H9 (cell line): ENCODE measurements around the gene RASGRF2. TPM values are rescaled to one million over a fixed set of nuclear protein-coding genes. Genes with fewer than 3 reads are reported as not detected.

Source experiments
- DNase-seq: peaks from one replicate; pipeline ENCODE4 v3.0.0-alpha.2; 2017
- H2AFZ ChIP-seq: one replicate; pipeline ENCODE4 v1.6.1; 2013; ENCODE audit warnings: mild to moderate bottlenecking, low read length, control low read depth, moderate library complexity
- H2AK5ac ChIP-seq: 2 replicates; pipeline ENCODE4 v1.6.1; 2013; ENCODE audit warnings: low read length, control low read depth, mixed read lengths; ENCODE audit not compliant: insufficient read length
- H2BK120ac ChIP-seq: one replicate; pipeline ENCODE4 v1.6.1; 2013; ENCODE audit warnings: low read depth, mild to moderate bottlenecking, low read length, control low read depth, inconsistent platforms; ENCODE audit not compliant: poor library complexity, severe bottlenecking
- H2BK12ac ChIP-seq: 2 replicates; pipeline ENCODE4 v1.6.1; 2013; ENCODE audit warnings: low read length, control low read depth, mixed read lengths, low read depth; ENCODE audit not compliant: insufficient read length
- H2BK15ac ChIP-seq: 2 replicates; pipeline ENCODE4 v1.6.1; 2013; ENCODE audit warnings: low read depth, low read length, control low read depth
- H2BK20ac ChIP-seq: one replicate; pipeline ENCODE4 v1.6.1; 2013; ENCODE audit warnings: low read depth, mild to moderate bottlenecking, low read length, control low read depth, inconsistent platforms; ENCODE audit not compliant: poor library complexity, severe bottlenecking
- H2BK5ac ChIP-seq: 2 replicates; pipeline ENCODE4 v1.6.1; 2013; ENCODE audit warnings: low read length, control low read depth, mixed read lengths; ENCODE audit not compliant: insufficient read length
- H3K14ac ChIP-seq: 2 replicates; pipeline ENCODE4 v1.6.1; 2013; ENCODE audit warnings: low read length, control low read depth; ENCODE audit not compliant: insufficient read depth
- H3K18ac ChIP-seq: 2 replicates; pipeline ENCODE4 v1.6.1; 2013; ENCODE audit warnings: low read depth, mild to moderate bottlenecking, mixed read lengths, low read length, control low read depth; ENCODE audit not compliant: insufficient read length
- H3K23ac ChIP-seq: 2 replicates; pipeline ENCODE4 v1.6.1; 2013; ENCODE audit warnings: low read length, control low read depth, mixed read lengths, low read depth; ENCODE audit not compliant: insufficient read length
- H3K23me2 ChIP-seq: 2 replicates; pipeline ENCODE4 v1.6.1; 2013; ENCODE audit warnings: low read depth, mild to moderate bottlenecking, mixed read lengths, low read length, control low read depth; ENCODE audit not compliant: insufficient read length, poor library complexity, severe bottlenecking
- H3K27ac ChIP-seq: 2 replicates; pipeline ENCODE4 v1.5.1; 2013; ENCODE audit warnings: low read length, control low read depth, mixed read lengths, low read depth; ENCODE audit not compliant: insufficient read length
- H3K27me3 ChIP-seq: 2 replicates; pipeline ENCODE4 v1.6.1; 2013; ENCODE audit warnings: low read length, control low read depth, inconsistent platforms; ENCODE audit not compliant: insufficient read depth
- H3K4ac ChIP-seq: 2 replicates; pipeline ENCODE4 v1.6.1; 2013; ENCODE audit warnings: low read depth, mild to moderate bottlenecking, control low read depth, inconsistent platforms, low read length, moderate library complexity
- H3K4me1 ChIP-seq: 2 replicates; pipeline ENCODE4 v1.6.1; 2013; ENCODE audit warnings: low read length, control low read depth, inconsistent platforms; ENCODE audit not compliant: insufficient read depth
- H3K4me2 ChIP-seq: 2 replicates; pipeline ENCODE4 v1.6.1; 2013; ENCODE audit warnings: low read length, control low read depth, mixed read lengths; ENCODE audit not compliant: insufficient read length, insufficient read depth
- H3K56ac ChIP-seq: 2 replicates; pipeline ENCODE4 v1.6.1; 2013; ENCODE audit warnings: low read depth, mild to moderate bottlenecking, mixed read lengths, low read length, control low read depth; ENCODE audit not compliant: insufficient read length
- H3K79me1 ChIP-seq: 2 replicates; pipeline ENCODE4 v1.6.1; 2013; ENCODE audit warnings: low read depth, mild to moderate bottlenecking, moderate library complexity, low read length, control low read depth, inconsistent platforms; ENCODE audit not compliant: insufficient read depth, poor library complexity, severe bottlenecking
- H3K79me2 ChIP-seq: 2 replicates; pipeline ENCODE4 v1.6.1; 2013; ENCODE audit warnings: low read length, control low read depth, inconsistent platforms; ENCODE audit not compliant: insufficient read depth
- H3K9ac ChIP-seq: 2 replicates; pipeline ENCODE4 v1.6.1; 2013; ENCODE audit warnings: low read length, control low read depth, mixed read lengths; ENCODE audit not compliant: insufficient read length; ENCODE audit errors: extremely low read depth
- H3K9me3 ChIP-seq: one replicate; pipeline ENCODE4 v1.6.1; 2013; ENCODE audit warnings: low read depth, low read length, inconsistent platforms; ENCODE audit not compliant: control insufficient read depth
- H3T11ph ChIP-seq: one replicate; pipeline ENCODE4 v1.6.1; 2013; ENCODE audit warnings: mild to moderate bottlenecking, low read length, control low read depth, inconsistent platforms
- H4K20me1 ChIP-seq: one replicate; pipeline ENCODE4 v1.6.1; 2013; ENCODE audit not compliant: control insufficient read depth, insufficient read length, insufficient read depth
- H4K5ac ChIP-seq: 2 replicates; pipeline ENCODE4 v1.6.1; 2013; ENCODE audit warnings: low read depth, mild to moderate bottlenecking, mixed read lengths, low read length, control low read depth; ENCODE audit not compliant: insufficient read length
- H4K8ac ChIP-seq: replicated peaks from 2 replicates; pipeline ENCODE4 v1.6.1; 2013; ENCODE audit warnings: low read length, control low read depth, mixed read lengths, low read depth; ENCODE audit not compliant: insufficient read length
- H4K91ac ChIP-seq: 2 replicates; pipeline ENCODE4 v1.6.1; 2013; ENCODE audit warnings: low read depth, mild to moderate bottlenecking, moderate library complexity, mixed read lengths, low read length, control low read depth; ENCODE audit not compliant: insufficient read length
- H3K27ac Mint-ChIP-seq, 3 experiments: 2 replicates in 2 of 3; 3 replicates in 1 of 3; pipeline ENCODE4 v1.8.0; 2020 to 2021; ENCODE audit warnings: mixed read lengths in 3 of 3, mild to moderate bottlenecking in 1 of 3, moderate library complexity in 1 of 3
- H3K27me3 Mint-ChIP-seq: 2 replicates; pipeline ENCODE4 v1.8.0; 2021; ENCODE audit warnings: low read depth, mild to moderate bottlenecking, moderate library complexity, mixed read lengths
- H3K36me3 Mint-ChIP-seq, 3 experiments: 2 replicates in 2 of 3; 3 replicates in 1 of 3; pipeline ENCODE4 v1.8.0; 2020 to 2021; ENCODE audit warnings: low read depth in 3 of 3, mixed read lengths in 3 of 3; ENCODE audit not compliant: insufficient read depth in 1 of 3
- H3K4me1 Mint-ChIP-seq, 2 experiments: 2 replicates each; pipeline ENCODE4 v1.8.0; 2020; ENCODE audit warnings: mixed read lengths in 2 of 2
- H3K4me3 Mint-ChIP-seq, 2 experiments: 2 replicates in 1 of 2; 3 replicates in 1 of 2; pipeline ENCODE4 v1.8.0; 2020 to 2021; ENCODE audit warnings: mild to moderate bottlenecking in 2 of 2, mixed read lengths in 2 of 2, moderate library complexity in 1 of 2
- H3K9me3 Mint-ChIP-seq, 2 experiments: 2 replicates in 1 of 2; 3 replicates in 1 of 2; pipeline ENCODE4 v1.8.0; 2020; ENCODE audit warnings: mild to moderate bottlenecking in 2 of 2, mixed read lengths in 2 of 2, moderate library complexity in 1 of 2
- WGBS: extraction: QIAGEN DNeasy Blood & Tissue Kit; methylation state at CpG from one replicate; pipeline ENCODE4 v1.1.7; 2013; ENCODE audit warnings: missing lambda C conversion rate, low lambda C conversion rate, mixed read lengths; ENCODE audit not compliant: insufficient read length; ENCODE audit errors: extremely low coverage; 5-methylcytosine and 5-hydroxymethylcytosine counted together
- total RNA-seq: library from RNA; stranded (reverse); gene quantifications from 2 replicates; pipeline ENCODE4 v1.2.1, GENCODE V29; 2021
- TF ChIP-seq, protein P1 (sequence below): fragments of 200-600 bp; sonication (generic); conservative IDR thresholded peaks from 3 replicates; pipeline ENCODE4 v1.8.0; 2021; ENCODE audit warnings: antibody characterized with exemption, mild to moderate bottlenecking

The RASGRF2 gene
- total RNA-seq, 1 experiment from 2014 or later, result 13.5 TPM

DNA sequence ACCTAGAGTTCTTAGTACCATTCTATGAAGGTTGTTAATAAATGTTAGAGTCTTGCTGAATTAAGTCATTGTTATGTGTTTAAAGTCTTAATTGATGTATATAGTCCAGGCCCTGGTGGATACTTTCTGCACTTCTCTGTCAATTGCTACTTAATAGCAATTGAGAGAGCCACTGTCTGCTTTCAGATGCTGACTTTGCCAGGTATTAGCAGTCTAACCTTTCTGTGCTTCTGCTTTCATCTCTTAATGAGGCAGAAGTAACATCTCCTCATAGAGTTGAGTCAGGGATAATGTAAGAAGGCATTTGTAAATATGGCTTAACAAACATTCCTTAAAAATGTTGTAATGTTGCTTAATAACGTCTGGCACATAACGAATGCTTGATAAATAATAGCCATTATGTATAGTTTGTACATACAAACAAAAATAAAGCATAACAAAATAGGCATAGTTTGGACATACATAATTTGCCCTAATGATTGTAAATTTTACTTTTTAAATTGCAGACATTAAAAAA, 28.3 kb downstream of the RASGRF2 start:
- H3K9me3 ChIP-seq, result no peaks in the 10 kb centered on the region
- TF ChIP-seq, protein P1, sequence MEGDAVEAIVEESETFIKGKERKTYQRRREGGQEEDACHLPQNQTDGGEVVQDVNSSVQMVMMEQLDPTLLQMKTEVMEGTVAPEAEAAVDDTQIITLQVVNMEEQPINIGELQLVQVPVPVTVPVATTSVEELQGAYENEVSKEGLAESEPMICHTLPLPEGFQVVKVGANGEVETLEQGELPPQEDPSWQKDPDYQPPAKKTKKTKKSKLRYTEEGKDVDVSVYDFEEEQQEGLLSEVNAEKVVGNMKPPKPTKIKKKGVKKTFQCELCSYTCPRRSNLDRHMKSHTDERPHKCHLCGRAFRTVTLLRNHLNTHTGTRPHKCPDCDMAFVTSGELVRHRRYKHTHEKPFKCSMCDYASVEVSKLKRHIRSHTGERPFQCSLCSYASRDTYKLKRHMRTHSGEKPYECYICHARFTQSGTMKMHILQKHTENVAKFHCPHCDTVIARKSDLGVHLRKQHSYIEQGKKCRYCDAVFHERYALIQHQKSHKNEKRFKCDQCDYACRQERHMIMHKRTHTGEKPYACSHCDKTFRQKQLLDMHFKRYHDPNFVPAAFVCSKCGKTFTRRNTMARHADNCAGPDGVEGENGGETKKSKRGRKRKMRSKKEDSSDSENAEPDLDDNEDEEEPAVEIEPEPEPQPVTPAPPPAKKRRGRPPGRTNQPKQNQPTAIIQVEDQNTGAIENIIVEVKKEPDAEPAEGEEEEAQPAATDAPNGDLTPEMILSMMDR, result no peak
- H3K27me3 Mint-ChIP-seq, result no peaks in the 10 kb centered on the region
- no peak overlapping the region for H4K5ac ChIP-seq
- no peak overlapping the region for H2BK12ac ChIP-seq
- H3K79me1 ChIP-seq, result peaks cover 3% of the 10 kb centered on the region
- no peak overlapping the region for H3K23ac ChIP-seq
- H3K36me3 Mint-ChIP-seq, result no peaks in the 10 kb centered on the region; a peak in 1 of 7 replicates
- no peaks in the 10 kb centered on the region for H3K27me3 ChIP-seq
- no peak overlapping the region for H3K4ac ChIP-seq
- H4K20me1 ChIP-seq, result no peaks in the 10 kb centered on the region
- peaks cover 37 to 55% of the 10 kb centered on the region in 2 experiments for H3K4me1 Mint-ChIP-seq
- H2BK15ac ChIP-seq, result no peak overlapping the region
- no CpG with 5 or more reads among the region's 2 CpGs for WGBS
- H3K14ac ChIP-seq, result no peak overlapping the region
- no peak overlapping the region for H3K18ac ChIP-seq
- no peak overlapping the region for H4K91ac ChIP-seq
- H3K23me2 ChIP-seq, result no peaks in the 10 kb centered on the region
- H3K27ac Mint-ChIP-seq, result no peak overlapping the region
- H2BK120ac ChIP-seq, result no peak overlapping the region
- no peak overlapping the region for H3K27ac ChIP-seq
- H2BK5ac ChIP-seq, result no peak overlapping the region
- no peak overlapping the region for H2BK20ac ChIP-seq
- no peak overlapping the region for H3T11ph ChIP-seq
- no peak overlapping the region for H2AK5ac ChIP-seq
- H3K4me1 ChIP-seq, result peaks cover 18% of the 10 kb centered on the region; the same call in 1 of the 2 replicates
- no peaks in the 10 kb centered on the region; a peak in 1 of 5 replicates for H3K9me3 Mint-ChIP-seq
- H4K8ac ChIP-seq, result no peak overlapping the region
- DNase-seq, result no peak
- no peak overlapping the region for H2AFZ ChIP-seq
- no peak overlapping the region for H3K4me3 Mint-ChIP-seq
- no peak overlapping the region for H3K4me2 ChIP-seq
- peaks cover 2% of the 10 kb centered on the region; the same call in 1 of the 2 replicates for H3K79me2 ChIP-seq
- H3K9ac ChIP-seq, result no peak overlapping the region
- no peak overlapping the region for H3K56ac ChIP-seq
